MM.1S (cell line): Measurements from ENCODE around the gene BRIP1.
A peak's percentile ranks its signal among the peaks of the same experiment; 100 is the strongest.

Experiments used
- DNase-seq: peaks from one replicate; pipeline ENCODE4 v3.0.0-alpha.2; 2015
- H2AFZ ChIP-seq: fragments of 300-600 bp; sonication (generic); 2 replicates; pipeline ENCODE4 v1.6.0; 2016; ENCODE audit warnings: antibody characterized with exemption, low read length
- H3F3A ChIP-seq: fragments of 300-600 bp; sonication (generic); 2 replicates; pipeline ENCODE4 v1.6.1; 2016; ENCODE audit warnings: mild to moderate bottlenecking, antibody characterized with exemption, low read length, moderate library complexity, mixed read lengths; ENCODE audit not compliant: insufficient read depth
- H3K27ac ChIP-seq: fragments of 300-600 bp; sonication (generic); 2 replicates; pipeline ENCODE4 v1.5.1; 2016; ENCODE audit warnings: mild to moderate bottlenecking, low read length
- H3K27me3 ChIP-seq: fragments of 300-600 bp; sonication (generic); replicated peaks from 2 replicates; pipeline ENCODE4 v1.6.0; 2016; ENCODE audit warnings: low read length; ENCODE audit not compliant: insufficient read depth
- H3K36me3 ChIP-seq: fragments of 300-600 bp; sonication (generic); replicated peaks from 2 replicates; pipeline ENCODE4 v1.6.1; 2016; ENCODE audit warnings: mild to moderate bottlenecking, low read length, mixed read lengths; ENCODE audit not compliant: insufficient read depth
- H3K4me1 ChIP-seq: fragments of 300-600 bp; sonication (generic); 2 replicates; pipeline ENCODE4 v1.6.1; 2016; ENCODE audit warnings: low read length, mixed read lengths
- H3K4me2 ChIP-seq: fragments of 300-600 bp; sonication (generic); 2 replicates; pipeline ENCODE4 v1.6.0; 2016; ENCODE audit warnings: low read depth, low read length
- H3K4me3 ChIP-seq: fragments of 300-600 bp; sonication (generic); 2 replicates; pipeline ENCODE4 v1.5.1; 2016; ENCODE audit warnings: low read length, mixed read lengths
- H3K79me2 ChIP-seq: fragments of 300-600 bp; sonication (generic); 2 replicates; pipeline ENCODE4 v1.6.1; 2016; ENCODE audit warnings: mixed run types, low read length, mixed read lengths
- H3K9ac ChIP-seq: fragments of 300-600 bp; sonication (generic); 2 replicates; pipeline ENCODE4 v1.6.1; 2016; ENCODE audit warnings: low read length, mixed read lengths
- H3K9me2 ChIP-seq: fragments of 300-600 bp; sonication (generic); replicated peaks from 2 replicates; pipeline ENCODE4 v1.6.1; 2016; ENCODE audit warnings: mild to moderate bottlenecking, low read length, mixed read lengths; ENCODE audit not compliant: insufficient read depth
- H3K9me3 ChIP-seq: fragments of 300-600 bp; sonication (generic); replicated peaks from 2 replicates; pipeline ENCODE4 v1.6.1; 2016; ENCODE audit warnings: mild to moderate bottlenecking, low read length, mixed read lengths; ENCODE audit not compliant: insufficient read depth
- H4K20me1 ChIP-seq: fragments of 300-600 bp; sonication (generic); 2 replicates; pipeline ENCODE4 v1.6.1; 2016; ENCODE audit warnings: mild to moderate bottlenecking, low read length, moderate library complexity, mixed read lengths; ENCODE audit not compliant: insufficient read depth
- EZH2 ChIP-seq: fragments of 300-600 bp; sonication (generic); optimal IDR thresholded peaks from 2 replicates; pipeline ENCODE3; 2017; ENCODE audit warnings: low read depth, mild to moderate bottlenecking, antibody characterized with exemption, low read length, mixed read lengths
- EZH2phosphoT487 ChIP-seq: fragments of 300-600 bp; sonication (generic); IDR thresholded peaks from 2 replicates; pipeline ENCODE4 v1.6.1; 2018; ENCODE audit warnings: antibody characterized with exemption, low read length
- TF ChIP-seq, protein P1 (sequence below): fragments of 300-600 bp; sonication (generic); IDR thresholded peaks from 2 replicates; pipeline ENCODE4 v1.5.1; 2016; ENCODE audit warnings: antibody characterized with exemption, low read length, mixed read lengths

Gene BRIP1

DNA sequence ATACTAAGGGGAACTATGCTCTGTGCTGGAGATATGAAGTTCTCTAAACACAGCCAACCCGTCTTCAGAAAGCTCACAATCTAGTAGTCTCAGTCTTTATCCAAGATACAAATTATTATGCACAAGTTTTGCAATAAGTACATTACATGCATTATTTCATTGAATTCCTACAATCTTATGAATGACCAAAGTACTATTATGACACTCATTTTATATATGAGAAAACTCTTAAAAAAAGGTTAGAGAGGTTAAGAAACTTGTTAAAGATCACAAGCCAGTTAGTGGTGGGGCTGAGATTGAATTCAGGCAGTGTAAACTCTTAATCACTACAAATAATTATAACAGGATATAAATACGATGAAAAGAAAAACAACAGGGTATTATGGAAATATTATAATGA, 4.7 kb upstream of the BRIP1 start:
- Histone ChIP-seq H3K79me2 (no peaks in the 10 kb centered on the region), H2AFZ (no peak overlapping the region), H3F3A (peaks cover 9% of the 10 kb centered on the region; the same call in 1 of the 2 replicates), H3K9ac (no peak overlapping the region), H3K4me2 (no peak overlapping the region), H3K4me3 (no peak overlapping the region), H4K20me1 (no peaks in the 10 kb centered on the region), H3K9me2 (no peaks in the 10 kb centered on the region), H3K4me1 (peaks cover 4% of the 10 kb centered on the region; the same call in 1 of the 2 replicates), H3K27ac (no peak overlapping the region), H3K36me3 (peaks cover 4% of the 10 kb centered on the region; the same call in 1 of the 2 replicates), H3K27me3 (no peaks in the 10 kb centered on the region), H3K9me3 (no peaks in the 10 kb centered on the region)
- DNase-seq = no peak
- TF ChIP-seq EZH2 (no peak), EZH2phosphoT487 (no peak)
- TF ChIP-seq, protein P1, sequence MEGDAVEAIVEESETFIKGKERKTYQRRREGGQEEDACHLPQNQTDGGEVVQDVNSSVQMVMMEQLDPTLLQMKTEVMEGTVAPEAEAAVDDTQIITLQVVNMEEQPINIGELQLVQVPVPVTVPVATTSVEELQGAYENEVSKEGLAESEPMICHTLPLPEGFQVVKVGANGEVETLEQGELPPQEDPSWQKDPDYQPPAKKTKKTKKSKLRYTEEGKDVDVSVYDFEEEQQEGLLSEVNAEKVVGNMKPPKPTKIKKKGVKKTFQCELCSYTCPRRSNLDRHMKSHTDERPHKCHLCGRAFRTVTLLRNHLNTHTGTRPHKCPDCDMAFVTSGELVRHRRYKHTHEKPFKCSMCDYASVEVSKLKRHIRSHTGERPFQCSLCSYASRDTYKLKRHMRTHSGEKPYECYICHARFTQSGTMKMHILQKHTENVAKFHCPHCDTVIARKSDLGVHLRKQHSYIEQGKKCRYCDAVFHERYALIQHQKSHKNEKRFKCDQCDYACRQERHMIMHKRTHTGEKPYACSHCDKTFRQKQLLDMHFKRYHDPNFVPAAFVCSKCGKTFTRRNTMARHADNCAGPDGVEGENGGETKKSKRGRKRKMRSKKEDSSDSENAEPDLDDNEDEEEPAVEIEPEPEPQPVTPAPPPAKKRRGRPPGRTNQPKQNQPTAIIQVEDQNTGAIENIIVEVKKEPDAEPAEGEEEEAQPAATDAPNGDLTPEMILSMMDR = no peak

GRCh38 chr17:61867033-61867432, 3.7 kb upstream of the BRIP1 start:
- no peak overlapping the region for H3K4me2 ChIP-seq
- no peaks in the 10 kb centered on the region for H4K20me1 ChIP-seq
- no peak overlapping the region for H3K4me3 ChIP-seq
- H2AFZ ChIP-seq = no peak overlapping the region
- H3K27me3 ChIP-seq = no peaks in the 10 kb centered on the region
- peaks cover 15% of the 10 kb centered on the region; the same call in 1 of the 2 replicates for H3F3A ChIP-seq
- H3K27ac ChIP-seq = no peak overlapping the region
- no peaks in the 10 kb centered on the region for H3K9me3 ChIP-seq
- no peaks in the 10 kb centered on the region for H3K9me2 ChIP-seq
- H3K79me2 ChIP-seq = peaks cover 8% of the 10 kb centered on the region
- DNase-seq = no peak
- no peak for TF ChIP-seq EZH2phosphoT487
- no peak for TF ChIP-seq EZH2
- TF ChIP-seq, protein P1 = no peak
- peaks cover 6% of the 10 kb centered on the region; the same call in 1 of the 2 replicates for H3K4me1 ChIP-seq
- peaks cover 4% of the 10 kb centered on the region; the same call in 1 of the 2 replicates for H3K36me3 ChIP-seq
- no peak overlapping the region for H3K9ac ChIP-seq

GRCh38 chr17:61863801-61864126, 436 bp upstream of the BRIP1 start:
- H3K9ac ChIP-seq = peak overlapping the region; percentile 89
- TF ChIP-seq, protein P1 = no peak
- TF ChIP-seq EZH2phosphoT487 (no peak), EZH2 (no peak)
- H3K4me3 ChIP-seq = peak overlapping the region; percentile 78
- peak overlapping the region; percentile 80 for H3K27ac ChIP-seq
- H3K4me1 ChIP-seq = peaks cover 15% of the 10 kb centered on the region; the same call in 1 of the 2 replicates
- no peaks in the 10 kb centered on the region for H3K27me3 ChIP-seq
- no peaks in the 10 kb centered on the region for H3K9me2 ChIP-seq
- H3K9me3 ChIP-seq = no peaks in the 10 kb centered on the region
- H2AFZ ChIP-seq = peak overlapping the region; percentile 76
- H3F3A ChIP-seq = peaks cover 15% of the 10 kb centered on the region; the same call in 1 of the 2 replicates
- no peaks in the 10 kb centered on the region for H4K20me1 ChIP-seq
- DNase-seq = no peak
- peaks cover 25% of the 10 kb centered on the region for H3K79me2 ChIP-seq
- no peaks in the 10 kb centered on the region for H3K36me3 ChIP-seq
- peak overlapping the region; percentile 53 for H3K4me2 ChIP-seq
